HEK293 (cell line): ENCODE data around the gene APEX1.

Experiments
- FEZF1 ChIP-seq: fragments of 450-650 bp; formaldehyde crosslinking; IDR thresholded peaks from 2 replicates; pipeline ENCODE4 v1.5.1; 2016; ENCODE audit warnings: missing biosample characterization, missing genetic modification characterization
- GLIS2 ChIP-seq: fragments of 450-650 bp; formaldehyde crosslinking; IDR thresholded peaks from 2 replicates; pipeline ENCODE4 v1.5.1; 2016; ENCODE audit warnings: missing biosample characterization, missing genetic modification characterization
- MEIS1 ChIP-seq: sonication (generic); formaldehyde crosslinking; IDR thresholded peaks from 2 replicates; pipeline ENCODE4 v1.8.1; 2022; ENCODE audit warnings: missing genetic modification reagents, mild to moderate bottlenecking, borderline replicate concordance
- PATZ1 ChIP-seq: fragments of 450-650 bp; formaldehyde crosslinking; IDR thresholded peaks from 2 replicates; pipeline ENCODE4 v1.5.1; 2016; ENCODE audit warnings: missing biosample characterization, missing genetic modification characterization
- PRDM1 ChIP-seq: fragments of 450-650 bp; formaldehyde crosslinking; IDR thresholded peaks from 2 replicates; pipeline ENCODE4; 2016; ENCODE audit warnings: missing biosample characterization, missing genetic modification characterization
- SCRT2 ChIP-seq: fragments of 450-650 bp; formaldehyde crosslinking; IDR thresholded peaks from 2 replicates; pipeline ENCODE4 v1.5.1; 2016; ENCODE audit warnings: missing biosample characterization, missing genetic modification characterization
- SP7 ChIP-seq: fragments of 450-650 bp; formaldehyde crosslinking; IDR thresholded peaks from 2 replicates; pipeline ENCODE4 v1.5.1; 2016; ENCODE audit warnings: missing biosample characterization, missing genetic modification characterization
- TSHZ1 ChIP-seq: fragments of 450-650 bp; formaldehyde crosslinking; IDR thresholded peaks from 2 replicates; pipeline ENCODE4 v1.5.1; 2016; ENCODE audit warnings: missing biosample characterization, missing genetic modification characterization, borderline replicate concordance
- YY1 ChIP-seq: fragments of 450-650 bp; formaldehyde crosslinking; IDR thresholded peaks from 2 replicates; pipeline ENCODE4 v1.5.1; 2018; ENCODE audit warnings: missing biosample characterization, missing genetic modification characterization
- YY2 ChIP-seq: fragments of 450-650 bp; formaldehyde crosslinking; IDR thresholded peaks from 2 replicates; pipeline ENCODE4 v1.5.1; 2016; ENCODE audit warnings: missing biosample characterization, missing genetic modification characterization
- ZBTB17 ChIP-seq: fragments of 450-650 bp; formaldehyde crosslinking; IDR thresholded peaks from 2 replicates; pipeline ENCODE4 v1.5.1; 2016; ENCODE audit warnings: missing biosample characterization, missing genetic modification characterization
- ZBTB20 ChIP-seq: fragments of 450-650 bp; formaldehyde crosslinking; IDR thresholded peaks from 2 replicates; pipeline ENCODE4 v1.5.1; 2016; ENCODE audit warnings: missing biosample characterization, missing genetic modification characterization
- ZFP41 ChIP-seq: fragments of 450-650 bp; formaldehyde crosslinking; IDR thresholded peaks from 2 replicates; pipeline ENCODE4 v1.5.1; 2016; ENCODE audit warnings: missing biosample characterization, missing genetic modification characterization, borderline replicate concordance
- ZNF140 ChIP-seq: fragments of 450-650 bp; formaldehyde crosslinking; IDR thresholded peaks from 2 replicates; pipeline ENCODE4 v1.5.1; 2016; ENCODE audit warnings: missing biosample characterization, missing genetic modification characterization
- ZNF16 ChIP-seq: fragments of 450-650 bp; formaldehyde crosslinking; IDR thresholded peaks from 2 replicates; pipeline ENCODE4 v1.5.1; 2016; ENCODE audit warnings: low read depth, missing biosample characterization, missing genetic modification characterization
- ZNF18 ChIP-seq: fragments of 450-650 bp; formaldehyde crosslinking; IDR thresholded peaks from 2 replicates; pipeline ENCODE4 v1.5.1; 2016; ENCODE audit warnings: missing biosample characterization, missing genetic modification characterization
- ZNF211 ChIP-seq: fragments of 450-650 bp; formaldehyde crosslinking; IDR thresholded peaks from 2 replicates; pipeline ENCODE4 v1.5.1; 2016; ENCODE audit warnings: low read depth, missing biosample characterization, missing genetic modification characterization
- ZNF324 ChIP-seq: fragments of 450-650 bp; formaldehyde crosslinking; IDR thresholded peaks from 2 replicates; pipeline ENCODE4 v1.5.1; 2016; ENCODE audit warnings: missing biosample characterization, missing genetic modification characterization
- ZNF341 ChIP-seq: fragments of 450-650 bp; formaldehyde crosslinking; IDR thresholded peaks from 2 replicates; pipeline ENCODE4; 2016; ENCODE audit warnings: low read depth, missing biosample characterization, missing genetic modification characterization
- ZNF37A ChIP-seq: fragments of 450-650 bp; IDR thresholded peaks from 2 replicates; pipeline ENCODE4 v1.5.1; 2018; ENCODE audit warnings: missing biosample characterization, missing genetic modification characterization
- ZNF394 ChIP-seq: fragments of 450-650 bp; formaldehyde crosslinking; IDR thresholded peaks from 2 replicates; pipeline ENCODE4 v1.5.1; 2016; ENCODE audit warnings: missing biosample characterization, missing genetic modification characterization, mild to moderate bottlenecking, moderate library complexity, borderline replicate concordance
- ZNF433 ChIP-seq: fragments of 450-650 bp; formaldehyde crosslinking; IDR thresholded peaks from 2 replicates; pipeline ENCODE4 v1.5.1; 2016; ENCODE audit warnings: missing biosample characterization, missing genetic modification characterization, low read depth
- ZNF514 ChIP-seq: fragments of 450-650 bp; formaldehyde crosslinking; IDR thresholded peaks from 2 replicates; pipeline ENCODE4 v1.5.1; 2016; ENCODE audit warnings: missing biosample characterization, missing genetic modification characterization
- ZNF548 ChIP-seq: fragments of 450-650 bp; formaldehyde crosslinking; IDR thresholded peaks from 2 replicates; pipeline ENCODE4 v1.5.1; 2016; ENCODE audit warnings: missing biosample characterization, missing genetic modification characterization
- ZNF610 ChIP-seq: fragments of 450-650 bp; formaldehyde crosslinking; IDR thresholded peaks from 2 replicates; pipeline ENCODE4 v1.5.1; 2016; ENCODE audit warnings: missing biosample characterization, missing genetic modification characterization, borderline replicate concordance
- ZNF704 ChIP-seq: fragments of 450-650 bp; formaldehyde crosslinking; IDR thresholded peaks from 2 replicates; pipeline ENCODE4 v1.5.1; 2016; ENCODE audit warnings: missing biosample characterization, missing genetic modification characterization
- ZNF747 ChIP-seq: fragments of 450-650 bp; formaldehyde crosslinking; IDR thresholded peaks from 2 replicates; pipeline ENCODE4 v1.5.1; 2016; ENCODE audit warnings: missing biosample characterization, missing genetic modification characterization
- ZNF776 ChIP-seq: fragments of 450-650 bp; formaldehyde crosslinking; IDR thresholded peaks from 2 replicates; pipeline ENCODE4 v1.5.0; 2017; ENCODE audit warnings: missing biosample characterization, missing genetic modification characterization, borderline replicate concordance
- ZNF837 ChIP-seq: fragments of 450-650 bp; formaldehyde crosslinking; IDR thresholded peaks from 2 replicates; pipeline ENCODE4 v1.5.1; 2016; ENCODE audit warnings: missing biosample characterization, missing genetic modification characterization
- ZSCAN5A ChIP-seq: fragments of 450-650 bp; formaldehyde crosslinking; IDR thresholded peaks from 2 replicates; pipeline ENCODE4 v1.5.1; 2016; ENCODE audit warnings: missing biosample characterization, missing genetic modification characterization

APEX1 gene

GRCh38 chr14:20469242-20469889 lies 14.3 kb downstream of the APEX1 start, which contains the start of gene PNP (continued):
- TF ChIP-seq PATZ1 (peak; percentile 48), ZNF548 (no peak), YY2 (tag by site-specific recombination) (no peak), GLIS2 (tag by site-specific recombination) (peak; percentile 46; the same call in 1 of the 2 replicates), ZNF140 (tag by site-specific recombination) (no peak), ZNF837 (peak; percentile 83; the same call in 1 of the 2 replicates), PRDM1 (tag by site-specific recombination) (no peak), ZNF610 (peak; percentile 81), ZBTB17 (tag by site-specific recombination) (peak; percentile 99), ZNF747 (tag by site-specific recombination) (no peak), FEZF1 (tag by site-specific recombination) (no peak), TSHZ1 (no peak), ZNF324 (tag by site-specific recombination) (peak; percentile 89), ZNF37A (no peak), ZNF394 (tag by site-specific recombination) (peak; percentile 90), ZNF433 (no peak), ZNF18 (peak; percentile 52), ZSCAN5A (tag by site-specific recombination) (peak; percentile 76), YY1 (tag by site-specific recombination) (no peak), ZNF16 (no peak), ZNF211 (tag by site-specific recombination) (no peak), ZNF704 (no peak), ZNF776 (tag by site-specific recombination) (no peak), ZNF514 (tag by site-specific recombination) (no peak), MEIS1 (CRISPR knock-in tag) (no peak), SCRT2 (tag by site-specific recombination) (no peak), ZNF341 (peak; percentile 12; the same call in 1 of the 2 replicates), ZBTB20 (tag by site-specific recombination) (peak; percentile 86), SP7 (tag by site-specific recombination) (peak; percentile 86), ZFP41 (no peak)
